ENCODE measurements around the gene NDUFB5. TPM values are rescaled to one million over a fixed set of nuclear protein-coding genes. Genes with fewer than 3 reads are reported as not detected.

Gene NDUFB5
- total and polyA plus RNA-seq, 10 of the 15 experiments (the other 5 are each of a cell fraction or from before 2014, with no cell fraction given), result 82.0 to 320 (median 126) TPM

DNA sequence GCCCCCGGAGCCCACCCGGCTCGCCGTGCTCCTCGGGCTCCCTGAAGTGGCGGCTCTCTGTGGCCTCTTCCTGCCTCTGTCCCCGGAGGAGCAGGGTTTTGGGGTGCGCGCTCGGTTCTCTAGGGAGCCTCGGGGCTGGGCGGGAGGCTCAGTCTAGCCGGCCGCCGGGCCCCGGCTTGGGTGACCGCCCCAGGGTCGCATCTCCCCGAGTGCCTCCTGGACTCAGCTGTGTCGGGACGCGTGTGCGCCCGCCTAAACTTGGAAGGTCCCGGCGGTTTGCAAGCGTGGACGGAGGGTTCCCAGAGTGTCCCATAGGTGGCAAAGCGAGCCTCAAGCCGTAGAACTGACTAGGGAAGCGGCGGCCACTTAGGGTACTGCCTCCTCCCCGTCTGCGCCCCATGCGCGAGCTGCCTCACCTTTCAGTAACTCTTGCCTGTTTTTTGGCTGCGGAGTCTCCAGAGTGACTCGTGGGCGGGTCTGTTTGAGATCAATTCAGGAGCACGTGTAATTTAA is 41.3 kb upstream of the NDUFB5 start (continued):
- TF ChIP-seq FOXK2 (IDR thresholded peaks at IDR 0.05), result no peak
- no peak for TF ChIP-seq CHD1 (IDR thresholded peaks at IDR 0.05; ENCODE audit: low read depth, low read length)
- no peak for TF ChIP-seq NFIC (IDR thresholded peaks at IDR 0.05; ENCODE audit: low read depth, low read length)
- TF ChIP-seq, protein P1, sequence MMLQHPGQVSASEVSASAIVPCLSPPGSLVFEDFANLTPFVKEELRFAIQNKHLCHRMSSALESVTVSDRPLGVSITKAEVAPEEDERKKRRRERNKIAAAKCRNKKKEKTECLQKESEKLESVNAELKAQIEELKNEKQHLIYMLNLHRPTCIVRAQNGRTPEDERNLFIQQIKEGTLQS (IDR thresholded peaks at IDR 0.05; ENCODE audit: borderline replicate concordance, extremely low read depth, low read depth, low read length), result no peak
- TF ChIP-seq ASH2L (IDR thresholded peaks at IDR 0.05; ENCODE audit: borderline replicate concordance, low read depth), result no peak
- TF ChIP-seq ZBED1 (IDR thresholded peaks at IDR 0.05; ENCODE audit: borderline replicate concordance), result no peak
- TF ChIP-seq, protein P2, sequence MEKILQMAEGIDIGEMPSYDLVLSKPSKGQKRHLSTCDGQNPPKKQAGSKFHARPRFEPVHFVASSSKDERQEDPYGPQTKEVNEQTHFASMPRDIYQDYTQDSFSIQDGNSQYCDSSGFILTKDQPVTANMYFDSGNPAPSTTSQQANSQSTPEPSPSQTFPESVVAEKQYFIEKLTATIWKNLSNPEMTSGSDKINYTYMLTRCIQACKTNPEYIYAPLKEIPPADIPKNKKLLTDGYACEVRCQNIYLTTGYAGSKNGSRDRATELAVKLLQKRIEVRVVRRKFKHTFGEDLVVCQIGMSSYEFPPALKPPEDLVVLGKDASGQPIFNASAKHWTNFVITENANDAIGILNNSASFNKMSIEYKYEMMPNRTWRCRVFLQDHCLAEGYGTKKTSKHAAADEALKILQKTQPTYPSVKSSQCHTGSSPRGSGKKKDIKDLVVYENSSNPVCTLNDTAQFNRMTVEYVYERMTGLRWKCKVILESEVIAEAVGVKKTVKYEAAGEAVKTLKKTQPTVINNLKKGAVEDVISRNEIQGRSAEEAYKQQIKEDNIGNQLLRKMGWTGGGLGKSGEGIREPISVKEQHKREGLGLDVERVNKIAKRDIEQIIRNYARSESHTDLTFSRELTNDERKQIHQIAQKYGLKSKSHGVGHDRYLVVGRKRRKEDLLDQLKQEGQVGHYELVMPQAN (conservative IDR thresholded peaks at IDR 0.05), result peak; percentile 24; the same call in 1 of the 2 replicates
- peak in 1 of 2 experiments; percentile 23; a peak in 1 of 4 replicates for TF ChIP-seq IKZF2 (IDR thresholded peaks at IDR 0.05)
- no peak for TF ChIP-seq NFYA (IDR thresholded peaks at IDR 0.05; ENCODE audit: borderline replicate concordance, low read depth, low read length)
- TF ChIP-seq STAT3 (IDR thresholded peaks at IDR 0.05; ENCODE audit: low read depth, low read length), result no peak
- no peak for TF ChIP-seq HDAC2 (IDR thresholded peaks at IDR 0.05)
- TF ChIP-seq CHD4 (IDR thresholded peaks at IDR 0.05), result no peak
- TF ChIP-seq TCF7 (IDR thresholded peaks at IDR 0.05; ENCODE audit: borderline replicate concordance), result no peak
- TF ChIP-seq JUND (IDR thresholded peaks at IDR 0.05; ENCODE audit: low read depth, low read length), result no peak
- peak; percentile 55; the same call in 1 of the 2 replicates for TF ChIP-seq DPF2 (IDR thresholded peaks at IDR 0.05)
- TF ChIP-seq, protein P3, sequence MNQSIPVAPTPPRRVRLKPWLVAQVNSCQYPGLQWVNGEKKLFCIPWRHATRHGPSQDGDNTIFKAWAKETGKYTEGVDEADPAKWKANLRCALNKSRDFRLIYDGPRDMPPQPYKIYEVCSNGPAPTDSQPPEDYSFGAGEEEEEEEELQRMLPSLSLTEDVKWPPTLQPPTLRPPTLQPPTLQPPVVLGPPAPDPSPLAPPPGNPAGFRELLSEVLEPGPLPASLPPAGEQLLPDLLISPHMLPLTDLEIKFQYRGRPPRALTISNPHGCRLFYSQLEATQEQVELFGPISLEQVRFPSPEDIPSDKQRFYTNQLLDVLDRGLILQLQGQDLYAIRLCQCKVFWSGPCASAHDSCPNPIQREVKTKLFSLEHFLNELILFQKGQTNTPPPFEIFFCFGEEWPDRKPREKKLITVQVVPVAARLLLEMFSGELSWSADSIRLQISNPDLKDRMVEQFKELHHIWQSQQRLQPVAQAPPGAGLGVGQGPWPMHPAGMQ (IDR thresholded peaks at IDR 0.05; ENCODE audit: borderline replicate concordance), result no peak
- TF ChIP-seq POLR2A (IDR thresholded peaks at IDR 0.05; ENCODE audit: low read depth, low read length), result peak; percentile 16; the same call in 1 of the 2 replicates
- TF ChIP-seq SMARCA5 (IDR thresholded peaks at IDR 0.05), result peak; percentile 27; the same call in 1 of the 2 replicates
- TF ChIP-seq, protein P4, sequence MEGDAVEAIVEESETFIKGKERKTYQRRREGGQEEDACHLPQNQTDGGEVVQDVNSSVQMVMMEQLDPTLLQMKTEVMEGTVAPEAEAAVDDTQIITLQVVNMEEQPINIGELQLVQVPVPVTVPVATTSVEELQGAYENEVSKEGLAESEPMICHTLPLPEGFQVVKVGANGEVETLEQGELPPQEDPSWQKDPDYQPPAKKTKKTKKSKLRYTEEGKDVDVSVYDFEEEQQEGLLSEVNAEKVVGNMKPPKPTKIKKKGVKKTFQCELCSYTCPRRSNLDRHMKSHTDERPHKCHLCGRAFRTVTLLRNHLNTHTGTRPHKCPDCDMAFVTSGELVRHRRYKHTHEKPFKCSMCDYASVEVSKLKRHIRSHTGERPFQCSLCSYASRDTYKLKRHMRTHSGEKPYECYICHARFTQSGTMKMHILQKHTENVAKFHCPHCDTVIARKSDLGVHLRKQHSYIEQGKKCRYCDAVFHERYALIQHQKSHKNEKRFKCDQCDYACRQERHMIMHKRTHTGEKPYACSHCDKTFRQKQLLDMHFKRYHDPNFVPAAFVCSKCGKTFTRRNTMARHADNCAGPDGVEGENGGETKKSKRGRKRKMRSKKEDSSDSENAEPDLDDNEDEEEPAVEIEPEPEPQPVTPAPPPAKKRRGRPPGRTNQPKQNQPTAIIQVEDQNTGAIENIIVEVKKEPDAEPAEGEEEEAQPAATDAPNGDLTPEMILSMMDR (IDR thresholded peaks at IDR 0.05 in 2 of 3, conservative IDR thresholded peaks at IDR 0.05 in 1 of 3; ENCODE audit: control insufficient read depth in 2 of 3, extremely low read depth in 1 of 3, insufficient read depth in 1 of 3, low read depth in 3 of 3, low read length in 3 of 3), result peak; percentile 26 to 61 (median 39); a peak in 5 of 6 replicates
- no peak for TF ChIP-seq HDAC6 (IDR thresholded peaks at IDR 0.05; ENCODE audit: unreplicated experiment)
- 0 out of 2 replicates have a peak, but pooled peaks have one; percentile 7 for TF ChIP-seq RCOR1 (conservative IDR thresholded peaks at IDR 0.05; ENCODE audit: low read depth, low read length)
- no peak for TF ChIP-seq MXI1 (IDR thresholded peaks at IDR 0.05; ENCODE audit: low read depth, low read length)
- TF ChIP-seq CBX5 (IDR thresholded peaks at IDR 0.05; ENCODE audit: low read depth), result 0 out of 2 replicates have a peak, but pooled peaks have one; percentile 43
